HepG2 (cell line): ENCODE results near the gene ZNF813. TPM values are rescaled to one million over a fixed set of nuclear protein-coding genes. Genes with fewer than 3 reads are reported as not detected.
"Not testable (repeated sequence)": the region's sequence is repeated elsewhere in the genome, so short reads cannot be mapped to it uniquely, and the experiment has no call there.

Experiments
- ATAC-seq: fragments of 200-7000 bp; cut with Tn5 transposase; 3 replicates; pipeline ENCODE4 v1.9.1; 2020; ENCODE audit warnings: mild to moderate bottlenecking, moderate library complexity
- BruUV-seq: library from RNA; stranded (reverse); fragments of 400-500 nt; replicated peaks from 2 replicates; lab custom pipeline; 2021; lab: Mats Ljungman, UMichigan
- CTCF ChIA-PET: fragments of 300-600 bp; formaldehyde crosslinking; extraction: SDS; loops from one replicate; lab custom pipeline; 2021; ENCODE audit warnings: low total read pairs, inconsistent platforms, low intra/inter-chr PET ratio; lab: Yijun Ruan, JAX
- POLR2A ChIA-PET: fragments of 350-600 bp; sonication (Branson Sonifier 250); formaldehyde crosslinking; loops from one replicate; lab custom pipeline; 2020; ENCODE audit warnings: antibody characterized with exemption, inconsistent platforms; lab: Yijun Ruan, JAX
- DNase-seq: peaks from one replicate; pipeline ENCODE4 v3.0.0-alpha.2; 2015; ENCODE audit warnings: low spot score
- FAIRE-seq: peaks from 3 replicates; lab custom pipeline; 2011; peaks lifted over from hg19 to GRCh38; lab: Jason Lieb, UNC
- H2AFZ ChIP-seq: one replicate; pipeline ENCODE4 v1.6.1; 2011; ENCODE audit warnings: low read length, inconsistent platforms
- H3K27ac ChIP-seq: fragments of 300-600 bp; 3 replicates; pipeline ENCODE4 v1.8.0; 2011; ENCODE audit warnings: mixed run types, mild to moderate bottlenecking, mixed read lengths, low read length, inconsistent platforms; ENCODE audit not compliant: insufficient read depth; ENCODE audit errors: extremely low read length
- H3K27me3 ChIP-seq, 2 experiments: fragments of 200-600 bp in 1 of 2; 2 replicates in 1 of 2; 3 replicates in 1 of 2; pipeline versions ENCODE4 v1.6.0 to v1.8.0; 2011; ENCODE audit warnings: low read length in 2 of 2, mild to moderate bottlenecking in 2 of 2, moderate library complexity in 2 of 2, inconsistent platforms in 1 of 2; ENCODE audit not compliant: insufficient read depth in 2 of 2, control insufficient read depth in 1 of 2
- H3K36me3 ChIP-seq, 2 experiments: fragments of 200-600 bp in 1 of 2; replicated peaks in 1 of 2; 2 replicates in 1 of 2; 3 replicates in 1 of 2; pipeline versions ENCODE4 v1.5.1 to v1.8.0; 2011; ENCODE audit warnings: low read length in 2 of 2, inconsistent platforms in 1 of 2; ENCODE audit not compliant: insufficient read depth in 2 of 2, control insufficient read depth in 1 of 2
- H3K4me1 ChIP-seq: 2 replicates; pipeline ENCODE4 v1.5.1; 2012; ENCODE audit warnings: low read length, inconsistent platforms; ENCODE audit not compliant: insufficient read depth
- H3K4me2 ChIP-seq: 2 replicates; pipeline ENCODE4 v1.6.0; 2011; ENCODE audit warnings: low read depth, low read length, inconsistent platforms
- H3K4me3 ChIP-seq, 3 experiments: fragments of 200-600 bp in 1 of 3; sonication (generic), shearing (Covaris generic) in 1 of 3; replicated peaks in 1 of 3; 2 replicates each; pipeline ENCODE4 v1.5.1; 2011 to 2016; ENCODE audit warnings: low read length in 3 of 3, inconsistent platforms in 2 of 3, low read depth in 2 of 3, mild to moderate bottlenecking in 2 of 3, control low read depth in 1 of 3, mixed read lengths in 1 of 3; ENCODE audit not compliant: insufficient read depth in 1 of 3
- H3K79me2 ChIP-seq: one replicate; pipeline ENCODE4 v1.6.1; 2011; ENCODE audit warnings: low read length, inconsistent platforms; ENCODE audit not compliant: insufficient read depth
- H3K9ac ChIP-seq: 2 replicates; pipeline ENCODE4 v1.6.0; 2011; ENCODE audit warnings: mild to moderate bottlenecking, low read depth, low read length, inconsistent platforms; ENCODE audit not compliant: insufficient read depth
- H3K9me3 ChIP-seq: 2 replicates; pipeline ENCODE4 v1.5.1; 2012; ENCODE audit warnings: mild to moderate bottlenecking, low read length
- H4K20me1 ChIP-seq: 2 replicates; pipeline ENCODE4 v1.6.0; 2011; ENCODE audit warnings: inconsistent platforms, mild to moderate bottlenecking, low read length, moderate library complexity; ENCODE audit not compliant: insufficient read depth
- ARID4A ChIP-seq: sonication (generic); formaldehyde crosslinking; IDR thresholded peaks from 2 replicates; pipeline ENCODE4 v1.5.0; 2020; ENCODE audit warnings: mild to moderate bottlenecking, missing genetic modification reagents, borderline replicate concordance
- ERF ChIP-seq: IDR thresholded peaks from 2 replicates; pipeline ENCODE4 v1.6.1; 2018; ENCODE audit warnings: missing biosample characterization, missing genetic modification reagents
- HNF1A ChIP-seq, 2 experiments: sonication (generic) in 1 of 2; formaldehyde crosslinking in 1 of 2; IDR thresholded peaks; 2 replicates each; pipeline versions ENCODE4 v1.4.0 to v1.6.1; 2016 to 2020; ENCODE audit warnings: borderline replicate concordance in 1 of 2, low read depth in 1 of 2, mild to moderate bottlenecking in 1 of 2, missing genetic modification reagents in 1 of 2
- HNF1B ChIP-seq: sonication (generic); formaldehyde crosslinking; IDR thresholded peaks from 2 replicates; pipeline ENCODE4 v1.5.1; 2020; ENCODE audit warnings: mild to moderate bottlenecking, moderate library complexity, missing genetic modification reagents
- MED1 ChIP-seq: sonication (generic); formaldehyde crosslinking; IDR thresholded peaks from 2 replicates; pipeline ENCODE4 v1.4.0; 2020; ENCODE audit warnings: missing genetic modification reagents
- TARDBP ChIP-seq: sonication (generic); formaldehyde crosslinking; IDR thresholded peaks from 2 replicates; pipeline ENCODE4 v1.8.0; 2022; ENCODE audit warnings: mild to moderate bottlenecking, missing genetic modification reagents
- ZBTB1 ChIP-seq: sonication (generic); formaldehyde crosslinking; IDR thresholded peaks from 2 replicates; pipeline ENCODE4 v1.4.0; 2020; ENCODE audit warnings: missing genetic modification reagents, borderline replicate concordance
- ZNF143 ChIP-seq: sonication (generic); formaldehyde crosslinking; IDR thresholded peaks from 2 replicates; pipeline ENCODE4 v1.4.0; 2020; ENCODE audit warnings: missing genetic modification reagents
- ZNF605 ChIP-seq: sonication (generic); formaldehyde crosslinking; IDR thresholded peaks from 2 replicates; pipeline ENCODE4 v1.8.0; 2022; ENCODE audit warnings: mild to moderate bottlenecking, missing genetic modification reagents
- ZNF614 ChIP-seq: IDR thresholded peaks from 2 replicates; pipeline ENCODE4 v1.6.1; 2018; ENCODE audit warnings: missing biosample characterization, missing genetic modification reagents, inconsistent platforms, borderline replicate concordance
- WGBS: methylation state at CpG from one replicate; pipeline ENCODE4 v1.1.6; 2017; ENCODE audit warnings: low lambda C conversion rate; 5-methylcytosine and 5-hydroxymethylcytosine counted together
- in situ Hi-C: cut with HindIII; loops from 2 replicates; pipeline ENCODE4 v1.10.0; 2017; ENCODE audit warnings: low pct_unique_long_range_greater_than_20kb; ENCODE audit not compliant: extremely low pct_ligation_motif_present
- intact Hi-C: fragments of 100-400 bp; cut with micrococcal nuclease; formaldehyde crosslinking; loops from one replicate; pipeline ENCODE4 v1.10.0; 2022; ENCODE audit not compliant: unreplicated experiment
- polyA plus RNA-seq, 8 experiments: library from polyadenylated mRNA; depleted of rRNA in 3 of 8; stranded (reverse) in 7 of 8; unstranded in 1 of 8; fragments of >200 nt; fragmentation: Illumina TruSeq in 4 of 8; extraction: Trizol in 4 of 8; gene quantifications; 2 replicates each; pipeline versions ENCODE4 v1.2.1 to v1.2.3, GENCODE V29; 2011 to 2016; ENCODE audit warnings: low read depth in 4 of 8, missing spikeins in 1 of 8, mixed read lengths in 1 of 8; ENCODE audit not compliant: insufficient read depth in 1 of 8
- total RNA-seq, 5 experiments: library from RNA; depleted of rRNA; stranded (reverse); fragments of >200 nt; fragmentation: Illumina TruSeq; extraction: Trizol; gene quantifications; 2 replicates each; pipeline ENCODE4 v1.2.3, GENCODE V29; 2016; ENCODE audit warnings: low read depth in 1 of 5

The ZNF813 gene
- total and polyA plus RNA-seq, 2 of the 13 experiments (the other 11 are each of a cell fraction or from before 2014, with no cell fraction given) = 2.1 to 8.9 TPM

GRCh38 chr19:53432088-53432661 is 35.4 kb upstream of the ZNF813 start (continued):
- TF ChIP-seq ZBTB1 (CRISPR knock-in tag) = no peak
- TF ChIP-seq, all 625 proteins: peak for 12

- 17% methylated on average over 2 of the region's 2 CpGs for WGBS
- CTCF ChIA-PET; H3K79me2 ChIP-seq; H3K27me3 ChIP-seq; H4K20me1 ChIP-seq; intact Hi-C loops; H2AFZ ChIP-seq; in situ Hi-C loops; POLR2A ChIA-PET; H3K9ac ChIP-seq; H3K4me3 ChIP-seq; BruUV-seq; H3K9me3 ChIP-seq; TF ChIP-seq HNF1A (CRISPR knock-in tag; IDR thresholded peaks at IDR 0.05; ENCODE audit: borderline replicate concordance): not testable (repeated sequence)
- DNase-seq = peak; percentile 48
- peak overlapping the region; percentile 33 for H3K27ac ChIP-seq
- H3K4me1 ChIP-seq = peaks cover 28% of the 10 kb centered on the region
- peak; percentile 27; the same call in 1 of the 3 replicates for ATAC-seq
- peaks cover 11 to 19% of the 10 kb centered on the region in 2 experiments; a peak in 4 of 5 replicates for H3K36me3 ChIP-seq
- FAIRE-seq = peak; percentile 51
- H3K4me2 ChIP-seq = peak overlapping the region; percentile 33; the same call in 1 of the 2 replicates
- TF ChIP-seq ZNF614 (CRISPR knock-in tag) (0 out of 2 replicates have a peak, but pooled peaks have one; percentile 17), HNF1B (CRISPR knock-in tag) (peak; percentile 46; the same call in 1 of the 2 replicates), ZNF143 (CRISPR knock-in tag) (peak; percentile 51), ZNF605 (peak; percentile 56; the same call in 1 of the 2 replicates), HNF1A (IDR thresholded peaks at IDR 0.05; ENCODE audit: low read depth) (peak; percentile 47; the same call in 1 of the 2 replicates), MED1 (CRISPR knock-in tag) (peak; percentile 52; the same call in 1 of the 2 replicates), ARID4A (peak; percentile 30; the same call in 1 of the 2 replicates), TARDBP (0 out of 2 replicates have a peak, but pooled peaks have one; percentile 16), ERF (CRISPR knock-in tag) (0 out of 2 replicates have a peak, but pooled peaks have one; percentile 33)
Observed at GRCh38 chr19:53443809-53444208, 23.7 kb upstream of the ZNF813 start.
